Cerebellar cortex (tissue), 1 donor: ENCODE measurements around the gene ATP4A.

Experiments used
- DNase-seq: peaks from one replicate; pipeline ENCODE4 v3.0.0-alpha.2; 2015; ENCODE audit warnings: low spot score

The ATP4A gene

DNA sequence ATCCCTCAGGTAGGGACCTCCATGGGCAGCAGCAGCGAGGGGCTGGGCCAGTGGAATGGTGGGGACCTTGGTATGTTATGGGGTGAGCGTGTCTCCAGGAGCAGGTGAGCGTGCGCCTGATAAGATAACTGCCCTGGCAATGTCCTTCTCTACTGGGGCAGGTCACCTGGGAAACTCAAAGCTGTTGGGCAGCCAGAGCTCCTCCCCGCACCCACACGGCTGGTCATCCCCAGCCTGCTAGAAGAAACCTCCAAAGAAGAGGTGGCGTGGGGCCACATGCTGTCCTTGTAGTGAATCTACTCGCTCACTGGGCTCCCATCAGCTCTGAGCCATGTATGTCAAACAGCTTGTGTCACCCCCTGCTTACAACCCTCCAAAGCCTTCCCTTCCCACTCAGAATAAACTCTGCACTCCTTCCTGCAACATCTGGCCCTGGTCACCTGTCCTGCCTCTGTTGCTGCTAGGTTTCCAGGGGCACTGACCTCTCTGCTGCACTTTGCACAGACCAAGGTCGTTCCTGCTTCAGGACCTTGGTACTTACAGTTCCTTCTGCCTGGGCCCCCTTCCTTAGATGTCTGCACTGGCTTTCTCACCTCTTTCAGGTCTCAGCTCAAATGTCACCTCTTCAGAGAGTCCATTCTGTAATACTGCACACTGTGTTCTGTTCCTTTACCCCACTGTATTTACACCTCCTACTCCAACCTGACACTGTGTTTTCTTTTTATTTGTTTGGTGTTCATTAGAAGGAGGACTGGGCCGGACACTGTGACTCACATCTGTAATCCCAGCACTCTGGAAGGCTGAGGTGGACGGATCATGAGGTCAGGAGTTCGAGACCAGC, 1.8 kb upstream of the ATP4A start:
- DNase-seq = no peak

DNA sequence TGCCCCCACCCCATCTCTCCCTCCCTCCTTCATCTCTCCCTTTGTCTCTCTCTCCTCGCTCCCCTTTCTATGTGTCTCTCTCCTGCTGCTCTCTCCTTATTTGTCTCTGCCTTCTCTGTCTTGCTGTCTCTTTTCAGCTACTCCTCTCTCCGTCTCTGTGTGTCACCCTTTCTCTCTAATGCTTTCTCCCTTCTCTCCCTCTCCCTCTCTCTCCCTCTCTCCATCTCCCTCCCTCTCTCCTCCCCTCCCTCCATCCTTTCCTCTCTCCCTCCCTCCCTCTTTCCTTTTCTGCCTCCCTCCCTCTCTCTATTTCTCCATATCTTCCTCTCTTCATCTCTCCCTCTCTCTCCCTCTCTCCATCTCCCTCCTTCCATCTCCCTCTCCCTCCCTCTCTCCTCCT, 682 bp downstream of the ATP4A start:
- DNase-seq = no peak

DNA sequence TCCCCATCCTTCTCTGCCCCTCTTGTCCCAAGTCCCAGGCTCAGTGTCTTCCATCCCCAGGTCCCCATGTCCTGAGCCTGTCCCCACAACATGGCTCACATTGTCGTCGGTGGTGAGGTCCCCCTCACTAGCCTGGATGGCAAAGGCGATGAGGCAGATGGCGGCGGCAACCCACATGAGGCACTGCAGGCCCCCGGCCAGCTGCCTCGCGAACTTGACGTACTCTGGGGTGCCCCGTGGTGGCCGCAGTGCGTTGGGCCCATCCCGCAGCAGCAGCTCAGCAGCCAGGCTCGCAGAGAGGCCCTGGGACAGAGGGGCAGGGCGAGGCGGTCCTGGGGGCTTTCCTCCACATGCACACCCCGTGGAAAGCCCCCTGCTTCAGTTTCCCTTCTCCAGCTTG, 1.1 kb downstream of the ATP4A start:
- DNase-seq = no peak

DNA sequence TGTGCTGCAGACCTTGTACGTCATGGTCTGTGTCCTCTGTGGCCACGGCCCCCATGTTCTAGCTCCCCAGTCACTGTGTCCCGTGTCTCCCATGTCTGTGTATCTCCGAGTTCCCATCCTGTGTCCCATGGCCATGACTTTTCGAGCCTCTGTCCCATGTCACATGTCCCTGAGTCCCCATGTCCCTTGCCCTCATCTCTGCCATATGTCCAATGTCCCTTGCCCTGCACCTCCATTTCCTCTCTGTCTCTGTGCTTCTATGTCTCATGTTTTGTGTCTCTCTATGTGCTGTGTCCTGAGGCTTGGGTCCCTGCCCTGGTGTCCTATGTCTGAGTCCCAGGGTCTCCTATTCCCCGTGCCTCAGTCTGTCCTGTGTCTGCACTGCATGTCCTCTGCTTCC, 2.0 kb downstream of the ATP4A start:
- DNase-seq = no peak

DNA sequence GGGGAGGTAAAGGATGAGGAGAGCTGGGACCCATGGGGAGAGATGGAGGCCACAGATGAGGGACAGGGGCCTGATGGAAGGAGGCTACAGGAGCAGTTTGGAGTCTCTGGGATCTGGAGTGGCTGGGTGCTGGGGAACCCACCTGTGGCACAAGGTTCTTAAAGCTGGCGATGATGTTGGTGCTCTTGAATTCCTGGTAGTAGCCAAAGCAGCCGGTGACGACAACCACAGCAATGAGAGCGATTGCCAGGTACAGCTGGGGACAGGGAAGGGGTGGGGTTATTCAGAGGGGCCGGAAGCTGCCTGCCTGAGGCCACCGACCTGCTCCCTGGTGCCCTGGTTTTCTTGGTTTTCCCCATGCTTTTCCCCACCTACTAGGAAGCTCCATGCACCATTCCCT, 2.8 kb downstream of the ATP4A start:
- DNase-seq = no peak

DNA sequence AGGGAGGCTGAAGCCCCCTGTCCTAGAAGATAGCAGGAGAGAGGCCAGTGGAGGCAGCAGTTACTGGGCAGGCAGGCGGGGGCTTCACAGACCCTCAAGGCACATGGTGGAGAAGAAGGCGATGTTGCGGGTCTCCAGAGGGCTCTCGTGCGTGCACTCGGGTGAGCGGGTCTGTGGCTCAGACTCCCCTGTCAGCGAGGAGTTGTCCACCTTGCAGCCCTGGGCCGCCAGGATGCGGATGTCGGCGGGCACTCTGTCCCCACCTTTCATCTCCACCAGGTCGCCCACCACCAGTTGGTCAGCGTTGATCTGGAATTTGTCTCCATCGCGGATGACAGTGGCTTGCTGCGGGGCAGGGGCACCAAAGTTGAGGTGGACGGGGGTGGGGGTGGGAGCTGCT, 3.2 kb downstream of the ATP4A start:
- DNase-seq = no peak

DNA sequence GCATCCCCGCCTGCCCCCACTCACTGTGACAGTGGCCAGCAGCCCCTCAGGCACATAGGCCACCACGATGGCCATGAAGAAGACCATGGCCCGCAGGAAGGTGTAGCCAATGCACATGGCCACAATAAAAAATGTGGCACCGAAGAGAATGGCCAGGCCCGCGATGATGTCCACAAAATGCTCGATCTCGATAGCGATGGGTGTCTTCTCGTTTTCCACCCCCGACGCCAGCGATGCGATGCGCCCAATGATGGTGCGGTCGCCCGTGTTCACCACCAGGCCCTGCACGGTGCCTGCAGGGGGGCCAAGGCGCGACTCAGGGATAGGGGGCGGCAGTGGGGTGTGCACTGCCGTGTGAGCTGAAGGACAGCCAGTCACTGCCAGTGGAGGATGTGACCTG, 3.7 kb downstream of the ATP4A start:
- no peak for DNase-seq

DNA sequence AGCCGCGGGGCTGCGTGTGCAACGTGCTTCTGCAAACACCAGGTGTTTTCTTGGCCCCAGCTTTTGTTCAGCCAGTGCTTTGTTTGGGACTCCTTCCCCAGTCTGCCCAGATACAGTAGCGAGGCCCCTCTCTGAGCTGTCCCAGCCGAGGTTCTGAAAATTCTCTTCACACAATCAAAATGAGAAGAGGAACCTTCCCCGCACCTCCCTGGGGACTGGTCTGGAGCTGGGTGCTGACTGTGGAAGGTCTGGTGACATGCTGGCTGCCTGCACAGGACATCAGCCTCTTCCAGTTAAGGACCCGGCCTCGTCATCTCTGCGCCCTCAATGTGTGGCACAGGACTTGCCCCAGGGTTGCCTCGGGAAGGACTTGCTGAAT, 4.2 kb downstream of the ATP4A start:
- no peak for DNase-seq

DNA sequence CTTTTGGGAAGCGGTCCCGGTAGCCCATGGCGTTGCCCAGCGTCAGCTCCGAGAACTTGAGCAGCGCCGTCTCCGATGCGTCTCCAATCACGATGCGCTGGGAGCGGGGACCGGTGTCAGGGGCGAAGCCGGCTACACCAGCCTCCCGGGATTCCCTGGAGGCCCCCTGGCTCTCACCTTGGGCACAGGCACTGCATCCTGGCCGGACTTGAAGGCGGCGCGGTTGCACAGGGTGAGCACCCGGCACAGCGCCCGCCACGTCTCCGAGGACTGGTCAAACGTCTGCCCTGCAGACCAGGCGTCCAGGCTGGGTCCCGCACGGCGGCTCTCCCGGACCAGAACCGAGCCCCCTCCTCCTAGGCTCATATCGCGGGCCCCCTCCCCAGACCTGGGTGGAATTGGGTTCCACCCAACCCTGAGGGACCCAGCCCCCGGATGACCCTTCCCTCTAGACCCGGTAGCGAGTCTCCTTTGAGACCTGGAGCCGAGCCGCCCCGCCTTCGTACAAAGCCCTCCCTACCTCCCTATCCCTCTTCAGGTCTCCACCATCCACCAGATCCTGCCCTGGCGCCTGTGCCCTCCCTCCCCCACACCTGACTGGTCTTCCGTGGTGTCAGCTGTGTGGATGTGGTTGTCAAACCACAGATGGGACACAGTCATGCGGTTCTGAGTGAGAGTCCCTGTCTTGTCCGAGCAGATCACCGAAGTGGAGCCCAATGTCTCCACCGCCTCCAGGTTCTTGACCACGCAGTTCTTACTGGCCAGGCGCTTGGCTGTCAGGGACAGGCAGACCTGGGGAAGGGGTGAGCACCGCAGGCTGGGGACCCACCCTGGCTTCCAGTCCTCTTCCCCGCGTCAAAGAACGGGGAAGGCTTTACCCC, 4.8 kb downstream of the ATP4A start:
- DNase-seq = no peak

DNA sequence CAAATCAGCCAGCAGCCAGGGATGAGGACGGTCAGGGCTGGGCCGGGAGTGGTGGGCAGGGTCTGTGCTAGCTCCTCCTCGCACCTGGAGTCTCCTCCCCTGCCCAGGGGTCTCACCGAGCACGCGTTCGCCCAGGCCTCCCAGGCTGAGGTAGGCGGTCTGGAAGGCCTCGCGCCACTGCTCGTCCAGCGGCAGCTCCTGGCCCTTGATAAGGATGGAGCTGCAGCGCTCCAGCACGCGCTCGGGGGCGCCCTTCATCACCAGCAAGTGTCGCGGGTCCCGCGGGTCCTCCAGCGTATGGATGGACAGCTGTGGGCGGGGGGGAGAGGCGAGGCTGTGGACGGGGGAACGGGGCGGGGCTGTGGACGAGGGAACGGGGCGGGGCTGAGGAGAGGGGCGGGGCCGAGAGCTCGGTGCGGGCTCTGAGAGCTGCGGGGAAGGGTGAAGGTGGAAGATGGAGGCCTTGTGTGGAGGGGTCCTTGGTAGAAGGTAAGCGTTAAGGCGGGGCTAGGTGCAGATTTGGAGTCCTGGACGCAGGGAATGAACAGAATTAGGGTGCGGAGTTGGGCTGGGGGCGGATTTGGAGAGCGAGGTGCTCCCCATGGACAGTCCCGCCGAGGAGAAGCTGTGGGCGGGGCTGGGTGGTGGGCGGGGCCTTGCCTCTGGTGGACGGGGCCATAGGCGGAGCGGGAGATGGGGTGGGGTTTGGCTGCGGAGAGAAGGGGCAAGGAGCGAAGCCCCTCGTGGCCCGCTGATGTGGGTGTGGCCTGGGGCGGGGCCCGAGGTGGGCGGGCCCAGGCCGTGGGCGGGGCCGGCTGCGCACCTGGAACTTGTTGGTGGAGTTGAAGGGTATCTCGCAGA, 5.7 kb downstream of the ATP4A start:
- DNase-seq = peak; percentile 84

DNA sequence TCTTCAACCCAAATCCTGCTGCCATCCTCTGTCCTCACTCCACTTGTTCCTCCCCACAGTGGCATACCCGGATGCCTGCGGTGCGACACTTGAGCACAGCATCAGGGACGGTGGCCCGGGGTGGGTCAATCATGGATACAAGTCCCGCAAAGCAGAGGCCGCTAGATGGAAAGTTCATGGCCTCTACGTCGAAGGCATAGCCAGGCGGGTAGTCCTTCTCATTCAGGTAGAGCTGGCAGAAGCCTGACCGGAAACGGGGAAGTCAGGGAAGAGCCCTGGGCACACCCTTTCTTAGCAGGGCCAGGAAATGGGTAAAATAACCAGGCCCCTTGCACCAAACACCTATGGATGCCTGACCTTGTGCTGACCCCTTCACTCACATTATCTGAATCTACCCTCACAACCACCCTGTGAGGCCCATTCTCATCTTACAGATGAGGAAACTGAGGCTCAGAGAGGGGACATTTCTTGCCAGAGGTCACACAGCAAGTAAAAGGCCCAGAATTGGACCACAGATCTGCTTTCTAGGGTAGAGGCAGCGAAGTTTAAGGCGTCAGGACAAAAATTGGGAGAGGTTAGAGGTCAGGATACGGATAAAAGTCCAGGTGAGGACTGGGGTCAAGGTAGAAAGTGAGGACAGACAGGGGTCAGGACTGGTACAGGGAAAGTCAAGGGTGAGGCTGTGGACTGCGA, 6.5 kb downstream of the ATP4A start:
- DNase-seq = no peak

DNA sequence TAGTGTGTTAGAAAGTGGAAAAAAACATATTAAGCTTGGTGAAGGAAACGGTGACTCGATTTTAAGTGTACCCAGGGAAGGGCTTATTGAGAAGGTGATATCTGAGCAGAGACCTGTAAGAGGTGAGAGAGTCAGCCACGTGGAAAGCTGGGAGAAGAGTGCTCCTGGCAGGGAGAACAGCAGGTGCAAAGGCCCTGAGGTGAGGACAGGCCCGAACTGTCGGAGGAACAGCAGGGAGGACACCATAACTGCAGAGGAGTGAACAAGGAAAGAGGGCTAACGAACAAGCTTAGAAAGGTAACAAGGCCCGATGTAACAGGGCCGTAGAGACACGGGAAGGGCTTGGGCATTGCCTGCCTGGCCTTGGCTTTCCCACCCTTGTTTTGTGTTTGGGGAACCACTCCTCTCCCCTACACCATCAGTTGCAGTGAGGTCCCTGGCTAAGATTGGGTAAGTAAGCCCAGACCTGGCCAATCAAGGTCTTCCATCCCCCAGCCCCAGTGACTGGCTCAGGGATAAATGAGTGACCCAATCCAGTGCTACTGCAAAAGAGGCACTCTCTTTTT, 7.3 kb downstream of the ATP4A start:
- DNase-seq = no peak

DNA sequence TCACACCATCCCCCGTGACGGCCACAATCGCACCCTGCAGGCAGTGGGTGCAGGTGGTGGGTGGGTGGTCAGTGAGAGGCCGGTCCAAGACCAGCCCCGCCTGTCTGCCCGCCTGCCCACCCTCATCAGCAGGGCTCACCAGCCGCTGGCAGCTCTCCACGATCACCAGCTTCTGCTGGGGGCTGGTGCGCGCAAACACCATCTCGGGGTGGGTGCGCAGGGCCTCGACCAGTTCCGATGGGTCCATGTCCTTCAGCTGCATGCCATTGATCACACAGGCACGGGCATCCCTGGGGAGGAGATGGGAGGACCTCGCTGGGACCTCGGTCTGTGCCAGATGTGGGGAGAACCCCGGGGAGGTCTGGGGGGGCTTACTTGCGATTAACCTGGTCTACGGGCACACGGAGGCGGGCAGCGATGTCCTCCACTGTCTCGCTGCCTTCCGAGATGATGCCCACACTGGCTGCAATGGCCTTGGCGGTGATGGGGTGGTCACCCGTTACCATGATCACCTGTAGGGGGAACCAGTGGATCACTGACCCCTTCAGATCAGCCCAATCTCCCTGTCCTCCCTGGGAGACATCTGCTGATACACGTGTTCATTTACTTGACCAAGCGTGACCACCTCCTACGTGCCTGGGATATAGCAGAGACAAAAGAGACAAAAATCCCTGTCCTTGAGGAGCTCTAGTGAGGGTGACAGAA, 8.0 kb downstream of the ATP4A start:
- peak; percentile 39 for DNase-seq

DNA sequence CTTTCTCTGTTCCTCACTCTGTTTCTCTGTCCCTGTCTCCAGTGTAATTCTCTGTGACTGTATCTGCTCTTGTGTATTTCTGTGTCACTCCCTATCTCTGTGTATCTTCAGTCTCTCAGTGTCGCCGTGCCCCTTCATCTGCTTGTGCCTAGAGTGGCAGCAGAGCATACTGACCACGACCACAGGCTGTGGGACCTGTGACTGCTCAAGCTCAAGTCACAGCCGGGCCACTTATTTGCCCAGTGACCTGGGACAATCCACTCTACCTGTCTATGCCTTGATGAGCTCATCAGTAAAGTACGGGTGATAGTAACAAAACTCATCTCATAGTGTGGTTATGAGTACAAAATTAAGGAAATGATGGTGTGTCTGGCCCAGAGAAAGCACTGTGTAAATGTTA, 9.4 kb downstream of the ATP4A start:
- DNase-seq = no peak

DNA sequence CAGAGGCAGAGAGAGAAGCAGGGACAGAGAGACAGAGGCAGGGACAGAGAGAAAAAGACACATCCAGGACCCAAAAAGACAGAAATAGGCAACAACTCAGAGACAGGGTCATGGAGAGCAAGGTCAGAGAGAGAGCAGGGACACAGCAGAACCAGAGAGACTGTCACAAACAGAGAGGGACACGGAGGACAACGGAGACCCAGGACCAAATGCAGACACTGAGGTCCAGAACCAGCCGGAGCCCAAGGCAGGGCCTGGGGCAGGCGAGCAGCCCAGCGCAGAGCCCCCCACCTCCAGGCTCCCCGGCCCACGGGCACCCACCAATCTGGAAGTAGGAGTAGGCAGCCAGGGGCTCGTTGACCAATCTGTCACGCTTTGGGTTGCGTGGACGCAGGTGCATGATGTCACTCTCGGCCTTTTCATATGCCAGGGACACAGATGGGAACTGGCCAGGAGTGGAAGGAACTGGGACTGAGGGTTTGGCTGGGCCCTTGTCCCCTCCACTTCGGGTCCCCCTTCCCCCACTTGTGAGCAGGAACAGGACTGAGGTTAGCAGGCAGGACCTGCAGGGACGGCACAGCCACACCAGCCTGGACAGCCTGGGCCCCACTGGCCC, 10.0 kb downstream of the ATP4A start:
- DNase-seq = peak; percentile 66

DNA sequence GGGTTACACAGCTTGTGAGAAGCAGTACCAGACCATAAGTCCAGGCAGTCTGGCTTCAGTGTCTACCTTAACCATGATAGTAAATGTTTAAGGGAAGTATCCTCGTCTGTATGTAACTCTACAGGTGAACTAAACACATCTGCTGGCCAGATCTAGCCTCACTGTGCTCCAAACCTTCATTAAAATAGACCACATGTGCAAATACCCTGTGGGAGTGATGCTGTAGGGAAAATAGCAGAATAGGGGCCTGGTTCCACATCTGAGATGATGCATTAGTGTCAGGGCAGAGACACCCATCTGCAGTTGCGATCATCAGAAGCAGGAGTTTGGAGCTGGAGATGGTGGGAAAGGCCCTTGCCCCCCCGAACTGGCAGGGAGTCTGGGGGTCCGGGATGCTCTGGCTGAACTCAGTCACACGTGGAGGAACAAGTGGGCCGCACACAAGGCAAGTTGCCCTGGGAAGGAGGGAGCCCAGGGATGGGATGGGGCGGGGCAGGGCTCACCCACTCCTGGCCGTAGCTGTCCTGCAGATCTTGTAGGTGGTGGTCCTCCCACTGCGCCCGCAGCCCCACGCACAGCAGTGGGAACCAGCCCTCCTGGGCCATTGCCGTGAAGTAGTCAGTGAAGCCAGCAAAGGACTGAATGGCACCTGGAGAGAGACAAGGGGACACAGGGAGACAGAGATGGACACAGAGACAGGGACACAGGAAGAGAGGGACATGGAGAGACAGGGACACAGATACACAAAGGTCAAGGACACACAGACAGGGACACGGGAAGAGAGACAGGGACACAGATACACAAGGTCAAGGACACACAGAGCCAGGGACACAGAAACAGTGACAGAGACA, 10.7 kb downstream of the ATP4A start:
- no peak for DNase-seq

DNA sequence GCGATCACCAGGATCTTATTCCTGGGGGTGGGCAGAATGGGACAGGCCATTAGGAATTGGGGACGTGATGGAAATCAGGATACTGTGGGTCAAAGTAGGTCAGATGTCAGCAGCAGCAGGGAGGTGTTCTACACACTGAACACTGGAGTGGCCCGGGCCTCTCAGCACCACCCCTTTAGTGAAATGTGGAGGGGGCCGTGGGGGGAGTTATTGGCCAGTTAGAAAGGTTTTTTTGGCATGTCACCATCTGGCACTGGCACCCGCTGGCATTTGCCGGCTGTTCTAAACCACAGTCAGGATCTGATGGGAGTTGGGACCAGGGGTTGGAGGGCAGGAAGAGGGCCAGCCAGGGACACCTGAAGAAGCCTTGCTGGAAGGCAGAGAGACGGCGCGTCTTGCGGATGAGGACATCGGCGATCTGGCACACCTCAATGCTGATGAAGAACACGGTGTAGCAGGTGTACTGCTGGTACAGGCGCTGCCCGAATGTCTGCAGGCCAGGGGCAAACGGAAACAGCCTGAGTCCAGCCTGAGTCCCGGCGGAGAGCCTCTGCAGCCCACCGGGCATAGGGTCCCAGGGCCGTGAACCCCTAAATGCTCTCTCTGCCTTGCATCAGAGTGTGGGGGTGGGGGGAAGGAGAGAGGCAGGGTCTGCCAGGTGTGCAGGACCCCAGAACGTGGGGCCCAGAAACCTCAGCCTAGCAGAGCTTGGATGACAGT, 12.2 kb downstream of the ATP4A start:
- DNase-seq = no peak

DNA sequence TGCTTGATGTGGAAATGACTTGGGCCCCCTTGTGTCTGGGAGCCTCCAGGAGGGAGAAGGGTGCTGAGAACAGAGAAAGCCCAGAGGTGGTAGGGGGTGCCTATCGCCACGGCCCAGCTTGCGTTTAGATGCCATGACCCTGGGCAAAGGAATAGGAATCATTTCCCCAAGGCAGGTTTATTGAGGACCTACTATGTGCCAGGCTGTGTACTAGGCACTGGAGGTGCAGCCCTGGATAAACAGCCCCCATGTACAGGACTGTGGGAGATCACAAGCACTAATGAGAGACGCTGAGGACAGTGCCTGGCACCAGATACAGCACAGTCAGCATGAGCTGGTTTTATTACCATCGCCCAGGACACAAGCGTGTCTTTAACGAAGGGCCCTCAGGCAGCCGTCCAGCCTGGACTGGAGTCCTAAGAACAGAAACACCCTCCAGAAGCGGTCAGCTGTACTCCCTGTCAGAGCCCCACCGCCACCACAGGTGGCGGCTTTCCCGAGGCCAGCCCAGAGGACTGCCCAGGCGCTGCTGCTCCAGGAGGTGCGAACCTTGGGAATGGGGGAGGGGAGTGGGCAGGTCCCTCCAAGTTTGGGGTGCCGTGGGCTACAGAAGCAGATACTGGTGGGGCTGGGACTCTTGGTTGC, 13.5 kb downstream of the ATP4A start:
- DNase-seq = no peak
